Hepatocyte (in vitro differentiated cells): ENCODE results near the gene TAP1.

Experiments used
- CTCF ChIP-seq: fragments of 200-600 bp; sonication (generic); IDR thresholded peaks from 2 replicates; pipeline ENCODE4 v1.5.1; 2016; ENCODE audit warnings: antibody characterized with exemption, mild to moderate bottlenecking; ENCODE audit not compliant: poor library complexity
- EZH2 ChIP-seq: fragments of 200-600 bp; sonication (generic); IDR thresholded peaks from 2 replicates; pipeline ENCODE4 v1.6.1; 2016; ENCODE audit warnings: antibody characterized with exemption, mild to moderate bottlenecking, borderline replicate concordance
- EZH2phosphoT487 ChIP-seq: fragments of 200-600 bp; sonication (generic); IDR thresholded peaks from one replicate; pipeline ENCODE4 v1.6.1; 2018; ENCODE audit warnings: antibody characterized with exemption, mild to moderate bottlenecking, low read depth, moderate library complexity; ENCODE audit not compliant: unreplicated experiment, severe bottlenecking

DNA sequence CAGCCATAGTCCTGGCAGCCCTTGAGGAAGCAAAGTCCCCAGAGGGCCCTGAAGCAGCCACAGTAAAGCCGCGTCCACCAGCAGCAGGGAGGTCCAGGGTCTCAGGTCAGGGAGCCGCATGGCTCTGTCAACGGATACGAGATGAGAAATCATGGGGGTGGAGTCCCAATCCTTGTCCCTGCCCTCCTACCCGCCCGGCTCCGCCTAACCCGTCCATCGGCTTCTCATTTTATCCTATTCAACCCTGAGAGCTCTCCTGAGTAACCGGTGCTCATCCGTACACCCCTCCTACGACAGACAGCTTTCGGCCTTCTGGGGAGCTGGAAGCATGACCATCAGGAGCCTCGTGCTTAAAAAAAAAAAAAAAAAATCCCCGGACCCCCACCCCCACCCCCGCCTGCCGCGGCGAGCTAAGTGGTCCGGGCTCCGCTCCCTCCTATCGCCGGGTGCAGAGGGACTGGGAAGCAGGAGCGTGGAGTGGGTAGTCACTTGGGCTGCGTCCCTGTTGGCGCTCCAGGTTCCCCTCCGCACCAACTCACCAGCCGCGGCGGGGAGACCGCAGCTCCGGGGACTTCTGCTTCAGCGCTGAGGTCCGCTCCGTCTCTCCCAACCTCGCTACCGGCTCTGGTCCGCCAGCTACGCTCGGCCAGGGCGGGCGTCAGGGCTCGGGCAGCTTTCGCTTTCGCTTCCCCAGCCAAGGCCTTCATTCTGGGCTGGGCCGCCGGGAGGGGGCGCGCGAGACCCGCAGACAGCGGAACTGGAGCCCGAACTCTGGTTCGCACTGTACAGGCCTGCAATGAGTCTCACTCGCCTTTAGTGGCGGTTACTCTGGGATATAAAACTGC lies 15.2 kb downstream of the TAP1 start, which contains the start of gene TAP2:
- TF ChIP-seq CTCF: peak; percentile 99
- no peak for TF ChIP-seq EZH2
- TF ChIP-seq EZH2phosphoT487: no peak
